ENCODE measurements around the gene RAB11FIP2. TPM values are rescaled to one million over a fixed set of nuclear protein-coding genes. Genes with fewer than 3 reads are reported as not detected.

Gene RAB11FIP2
- total and polyA plus RNA-seq, 2 of the 8 experiments (the other 6 are each of a cell fraction or from before 2014, with no cell fraction given): 3.1 to 12.7 TPM

GRCh38 chr10:118045837-118046394 is 825 bp downstream of the RAB11FIP2 start:
- Histone ChIP-seq H3K4me3 (ENCODE audit: extremely low read depth in 1 of 4, insufficient read depth in 2 of 4, low read depth in 3 of 4, low read length in 4 of 4) (peak overlapping the region; percentile 54 to 86 (median 73)), H3K56ac (replicated peaks; ENCODE audit: insufficient read length, low read depth, low read length) (no peak overlapping the region), H3K79me1 (ENCODE audit: low read depth, low read length) (no peaks in the 10 kb centered on the region), H4K5ac (ENCODE audit: insufficient read length, low read depth, low read length) (peak overlapping the region; percentile 51), H3K14ac (ENCODE audit: insufficient read length) (no peak overlapping the region), H3K4ac (replicated peaks; ENCODE audit: insufficient read length, low read depth, low read length) (peak overlapping the region; percentile 27), H3K79me2 (ENCODE audit: control insufficient read depth in 1 of 2, insufficient read depth in 2 of 2, low read length in 2 of 2) (peaks cover 0 to 40% of the 10 kb centered on the region in 2 experiments; a peak in 2 of 4 replicates), H2BK120ac (replicated peaks; ENCODE audit: low read depth, low read length) (no peak overlapping the region), H4K8ac (ENCODE audit: extremely low read depth, insufficient read depth, low read length) (peak overlapping the region; percentile 97; the same call in 1 of the 2 replicates), H3K27me3 (replicated peaks in 1 of 4; ENCODE audit: control insufficient read depth in 3 of 4, extremely low read depth in 1 of 4, insufficient read depth in 3 of 4, low read length in 3 of 4) (no peaks in the 10 kb centered on the region), H3K23me2 (ENCODE audit: low read depth, low read length) (peaks cover 5% of the 10 kb centered on the region; the same call in 1 of the 2 replicates), H3K9me3 (ENCODE audit: insufficient read depth in 2 of 2, low read depth in 1 of 2, low read length in 1 of 2) (no peaks in the 10 kb centered on the region), H3K9ac (replicated peaks in 1 of 4; ENCODE audit: extremely low read depth in 1 of 4, low read depth in 3 of 4, low read length in 3 of 4) (peak overlapping the region; percentile 26 to 95 (median 73)), H4K91ac (replicated peaks; ENCODE audit: insufficient read length, low read length) (peak overlapping the region; percentile 52), H2BK5ac (ENCODE audit: low read depth, low read length) (0 out of 2 replicates have a peak overlapping the region, but pooled peaks have one; percentile 1), H3K23ac (ENCODE audit: insufficient read length) (peak overlapping the region; percentile 99), H3K27ac (ENCODE audit: low read depth, low read length) (peak overlapping the region; percentile 93; the same call in 1 of the 2 replicates), H2AK5ac (ENCODE audit: low read depth, low read length) (no peak overlapping the region), H3K18ac (ENCODE audit: extremely low read depth, low read length) (no peak overlapping the region; the same call in 1 of the 2 replicates), H2AFZ (ENCODE audit: low read length) (peak overlapping the region; percentile 72), H2BK12ac (ENCODE audit: low read depth, low read length) (no peak overlapping the region), H2BK20ac (ENCODE audit: low read length) (no peak overlapping the region), H3K36me3 (ENCODE audit: control insufficient read depth in 2 of 4, insufficient read depth in 4 of 4, low read length in 3 of 4) (no peaks in the 10 kb centered on the region), H3K4me1 (replicated peaks in 1 of 4; ENCODE audit: control insufficient read depth in 3 of 4, insufficient read depth in 4 of 4, low read length in 3 of 4) (peaks cover 0 to 8% (median 0%) of the 10 kb centered on the region in 4 experiments; a peak in 2 of 7 replicates), H4K20me1 (replicated peaks in 1 of 2; ENCODE audit: control insufficient read depth in 1 of 2, insufficient read depth in 2 of 2, low read length in 2 of 2) (no peaks in the 10 kb centered on the region), H2BK15ac (ENCODE audit: low read length) (no peak overlapping the region), H3K4me2 (ENCODE audit: insufficient read depth in 1 of 2, low read depth in 2 of 2, low read length in 2 of 2) (peak overlapping the region; percentile 90 to 97)
- WGBS, 2 experiments (ENCODE audit: extremely low coverage in 1 of 2, insufficient coverage in 1 of 2, insufficient read length in 1 of 2, insufficient replicate concordance in 2 of 2, low coverage in 1 of 2, low lambda C conversion rate in 2 of 2, missing lambda C conversion rate in 1 of 2): 8% methylated on average over 10 of the region's 14 CpGs; no CpG with 5 or more reads in 1 of the 2 experiments
- TF ChIP-seq SIRT6 (IDR thresholded peaks at IDR 0.05; ENCODE audit: low read length) (no peak), KDM1A (IDR thresholded peaks at IDR 0.05; ENCODE audit: borderline replicate concordance, low read length) (0 out of 2 replicates have a peak, but pooled peaks have one; percentile 56)
- FAIRE-seq (peak; percentile 45), DNase-seq (ENCODE audit: low read depth in 1 of 2, low spot score in 2 of 2) (no peak)
- CTCF ChIA-PET (ENCODE audit: partially characterized antibody): interaction anchor here (0.8 to 1.3 kb wide), 8 partner anchors 10 to 509 kb away, joined by 3 to 4 read pairs (median 3); no protein-coding TSS in a partner anchor
- POLR2A ChIA-PET (ENCODE audit: partially characterized antibody): interaction anchor here (1.0 to 1.4 kb wide), 2 partner anchors 10 to 18 kb away, joined by 3 to 4 read pairs; no protein-coding TSS in a partner anchor
